Cardiac septum (tissue), 1 donor: ENCODE measurements around the gene ITCH. TPM values are rescaled to one million over a fixed set of nuclear protein-coding genes. Genes with fewer than 3 reads are reported as not detected.
A peak's percentile ranks its signal among the peaks of the same experiment; 100 is the strongest.
"Not testable (repeated sequence)": the region's sequence is repeated elsewhere in the genome, so short reads cannot be mapped to it uniquely, and the experiment has no call there.

Experiments used
- DNase-seq: peaks from one replicate; pipeline ENCODE4 v3.0.0-alpha.2; 2020; ENCODE audit warnings: low spot score
- intact Hi-C: fragments of 100-400 bp; cut with DNase I; formaldehyde crosslinking; loops from one replicate; pipeline ENCODE4 v1.14.0; 2022
- total RNA-seq: library from RNA; stranded (reverse); fragmentation: NEBNext Ultra II Directional; extraction: Animal tissue kit (Norgen Biotek cat#: 25700); gene quantifications from one replicate; pipeline ENCODE4 v1.2.1, GENCODE V29; 2021
- donor health status: DM: no; HTN: no; CAD: no.

ITCH gene
- total RNA-seq, 1 donor from 2014 or later: 36.4 TPM

DNA sequence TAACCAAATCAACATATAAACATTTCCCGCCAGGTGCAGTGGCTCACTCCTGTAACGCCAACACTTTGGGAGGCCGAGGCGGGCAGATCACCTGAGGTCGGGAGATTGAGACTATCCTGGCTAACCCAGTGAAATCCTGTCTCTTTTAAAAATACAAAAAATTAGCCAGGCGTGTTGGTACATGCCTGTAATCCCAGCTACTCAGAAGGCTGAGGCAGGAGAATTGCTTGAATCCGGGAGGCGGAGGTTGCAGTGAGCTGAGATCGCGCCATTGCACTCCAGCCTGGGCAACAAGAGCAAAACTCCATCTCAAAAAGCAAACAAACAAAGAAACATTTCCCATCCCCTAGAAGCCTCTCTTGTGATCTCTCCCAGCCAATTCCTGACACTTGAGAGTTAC, 22.3 kb upstream of the ITCH start:
- intact Hi-C loops, DNase-seq: not testable (repeated sequence)

DNA sequence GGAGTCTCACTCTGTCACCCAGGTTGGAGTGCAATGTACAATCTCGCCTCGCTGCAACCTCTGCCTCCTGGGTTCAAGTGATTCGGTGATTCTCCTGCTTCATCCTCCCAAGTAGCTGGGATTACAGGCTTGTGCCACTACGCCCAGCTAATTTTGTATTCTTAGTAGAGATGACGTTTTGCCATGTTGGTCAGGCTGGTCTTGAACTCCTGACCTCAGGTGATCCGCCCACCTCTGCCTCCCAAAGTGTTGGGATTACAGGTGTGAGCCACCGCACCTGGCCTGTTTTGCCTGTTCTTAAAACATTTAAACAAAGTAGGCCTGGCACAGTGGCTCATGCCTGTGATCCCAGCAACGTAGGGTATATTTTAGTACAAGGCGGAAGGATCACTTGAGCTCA, 21.9 kb upstream of the ITCH start:
- intact Hi-C loops, DNase-seq: not testable (repeated sequence)

DNA sequence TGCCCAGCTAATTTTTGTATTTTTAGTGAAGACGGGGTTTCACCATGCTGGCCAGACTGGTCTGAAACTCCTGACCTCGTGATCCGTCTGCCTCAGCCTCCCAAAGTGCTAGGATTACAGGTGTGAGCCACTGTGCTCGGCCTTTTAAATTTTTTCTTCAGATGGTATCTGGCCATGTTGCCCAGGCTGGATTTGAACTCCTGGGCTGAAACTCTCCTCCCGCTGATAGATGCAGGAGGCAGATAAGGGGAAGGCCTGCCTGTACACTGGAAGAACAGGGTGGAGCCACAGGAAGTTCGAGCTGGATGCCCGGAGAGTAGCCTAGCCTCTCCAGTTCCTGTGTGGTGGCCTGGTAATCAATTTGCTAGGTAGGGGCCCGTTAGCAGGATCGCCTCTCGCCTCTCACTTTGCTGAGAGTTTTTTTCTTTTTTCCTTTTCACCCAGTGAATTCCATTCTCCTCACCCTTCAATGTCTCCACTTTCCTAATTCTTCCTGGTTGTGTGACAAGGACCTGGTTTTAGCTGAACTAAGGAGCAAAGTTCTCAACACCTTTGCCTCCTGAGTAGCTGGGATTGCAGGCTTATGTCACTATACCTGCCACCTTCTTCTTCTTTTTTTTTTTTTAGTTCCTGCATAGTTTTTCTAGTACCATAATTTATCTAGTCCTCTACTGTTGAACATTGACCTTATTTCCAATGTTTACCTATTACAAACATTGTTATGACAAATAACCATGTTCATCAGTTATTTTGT, 19.4 kb upstream of the ITCH start:
- intact Hi-C loops: no loop called here
- DNase-seq: no peak

DNA sequence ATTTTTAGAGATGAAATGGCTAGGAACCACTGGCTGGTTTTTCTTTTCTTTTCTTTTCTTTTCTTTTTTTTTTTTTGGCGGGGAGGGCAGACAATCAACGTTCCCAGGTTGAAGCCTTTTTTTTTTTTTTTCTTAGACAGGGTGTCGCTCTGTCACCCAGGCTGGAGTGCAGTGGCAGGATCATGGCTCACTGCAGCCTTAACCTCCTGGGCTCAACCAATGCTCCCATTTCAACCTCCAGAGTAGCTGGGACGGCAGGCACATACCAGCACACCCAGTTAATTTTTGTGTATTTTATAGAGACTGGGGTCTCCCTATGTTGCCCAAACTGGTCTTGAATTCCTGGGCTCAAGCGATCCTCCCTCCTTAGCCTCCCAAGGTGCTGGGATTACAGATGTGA, 18.8 kb upstream of the ITCH start:
- intact Hi-C loops: no loop called here
- no peak for DNase-seq

DNA sequence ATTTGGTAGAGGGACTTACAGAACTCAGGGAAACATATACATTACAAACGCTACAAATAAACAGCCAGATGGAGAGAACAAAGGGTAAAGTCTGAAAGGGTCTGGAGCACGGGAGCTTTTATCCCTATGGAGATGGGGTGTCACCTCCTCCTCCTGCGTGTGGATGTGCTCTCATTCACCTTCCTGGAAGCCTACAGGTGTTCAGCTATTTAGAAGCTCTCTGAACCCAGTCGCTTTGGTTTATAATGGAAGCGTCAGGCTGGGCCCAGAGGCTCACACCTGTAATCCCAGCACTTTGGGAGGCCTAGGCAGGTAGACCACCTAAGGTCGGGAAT, 17.7 kb upstream of the ITCH start:
- DNase-seq: no peak
- intact Hi-C loops: no loop called here

DNA sequence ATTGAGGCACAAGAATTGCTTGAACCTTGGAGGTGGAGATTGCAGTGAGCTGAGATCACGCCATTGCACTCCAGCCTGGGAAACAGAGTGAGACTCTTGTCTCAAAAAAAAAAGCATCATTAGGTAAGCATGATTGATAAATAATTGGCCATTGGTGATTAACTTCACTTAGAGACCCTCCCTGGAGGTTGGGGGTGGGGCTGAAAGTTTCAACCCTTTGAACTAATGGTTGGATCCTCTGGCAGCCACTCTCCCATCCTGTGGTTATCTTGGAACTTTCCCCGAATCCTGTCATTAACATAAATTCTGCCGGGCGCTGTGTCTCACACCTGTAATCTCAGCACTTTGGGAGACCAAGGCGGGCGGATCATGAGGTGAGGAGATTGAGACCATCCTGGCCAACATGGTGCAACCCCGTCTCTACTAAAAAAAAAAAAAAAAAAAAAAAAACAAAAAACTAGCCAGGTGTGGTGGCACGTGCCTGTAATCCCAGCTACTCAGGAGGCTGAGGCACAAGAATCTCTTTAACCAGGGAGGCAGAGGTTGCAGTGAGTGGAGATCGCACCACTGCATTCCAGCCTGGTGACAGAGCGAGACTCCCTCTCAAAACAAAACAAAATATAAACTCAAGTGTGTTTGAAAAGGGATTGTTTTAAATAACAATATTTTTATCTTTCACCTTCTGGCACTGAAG, 17.1 kb upstream of the ITCH start:
- intact Hi-C loops, DNase-seq: not testable (repeated sequence)

DNA sequence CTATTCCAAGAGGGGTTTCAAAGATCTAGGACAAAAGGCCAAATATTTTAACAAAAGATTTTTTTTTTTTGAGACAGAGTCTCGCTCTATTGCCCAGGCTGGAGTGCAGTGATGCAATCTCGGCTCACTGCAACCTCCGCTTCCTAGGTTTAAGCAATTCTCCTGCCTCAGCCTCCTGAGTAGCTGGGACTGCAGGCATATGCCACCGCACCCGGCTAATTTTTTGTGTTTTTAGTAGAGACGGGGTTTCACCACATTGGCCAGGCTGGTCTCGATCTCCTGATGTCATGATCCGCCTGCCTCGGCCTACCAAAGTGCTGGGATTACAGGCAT, 16.6 kb upstream of the ITCH start:
- DNase-seq, intact Hi-C loops: not testable (repeated sequence)

DNA sequence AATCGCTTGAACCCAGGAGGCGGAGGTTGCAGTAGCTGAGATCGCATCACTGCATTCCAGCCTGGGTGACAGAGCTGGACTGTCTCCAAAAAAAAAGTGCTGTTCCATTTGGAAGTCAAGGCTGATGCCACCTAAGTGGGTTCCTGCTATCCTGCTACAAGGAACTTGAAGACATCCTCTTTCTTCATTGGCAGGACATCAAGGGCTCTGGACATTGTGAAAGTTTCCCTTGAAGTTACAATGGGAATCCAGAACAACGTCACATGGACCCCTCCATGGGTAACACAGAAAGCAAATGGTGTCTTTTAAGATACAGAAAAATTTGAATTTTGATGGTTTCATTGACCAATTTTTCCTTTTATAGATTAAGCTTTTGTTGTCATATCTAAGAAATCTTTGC, 15.5 kb upstream of the ITCH start:
- intact Hi-C loops: no loop called here
- DNase-seq: no peak

DNA sequence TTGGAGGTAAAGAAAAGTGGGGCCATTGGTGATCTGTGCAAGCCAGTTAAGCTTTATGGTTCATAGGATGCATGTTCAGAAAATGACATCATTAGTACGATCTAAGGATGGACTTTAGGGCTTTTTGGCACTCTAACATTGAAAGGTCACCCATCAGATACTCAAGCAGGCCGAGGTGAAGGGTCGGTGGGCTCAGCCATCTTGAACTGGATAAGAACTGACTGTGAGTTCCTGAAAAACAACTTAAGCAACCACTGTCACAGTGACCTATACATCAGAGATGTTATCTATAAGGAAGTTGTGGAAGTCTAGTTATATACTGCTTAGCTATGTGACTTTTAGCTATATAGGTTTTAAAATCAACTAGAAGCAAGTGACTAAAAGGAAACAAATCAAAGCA, 13.0 kb upstream of the ITCH start:
- intact Hi-C loops: no loop called here
- no peak for DNase-seq

DNA sequence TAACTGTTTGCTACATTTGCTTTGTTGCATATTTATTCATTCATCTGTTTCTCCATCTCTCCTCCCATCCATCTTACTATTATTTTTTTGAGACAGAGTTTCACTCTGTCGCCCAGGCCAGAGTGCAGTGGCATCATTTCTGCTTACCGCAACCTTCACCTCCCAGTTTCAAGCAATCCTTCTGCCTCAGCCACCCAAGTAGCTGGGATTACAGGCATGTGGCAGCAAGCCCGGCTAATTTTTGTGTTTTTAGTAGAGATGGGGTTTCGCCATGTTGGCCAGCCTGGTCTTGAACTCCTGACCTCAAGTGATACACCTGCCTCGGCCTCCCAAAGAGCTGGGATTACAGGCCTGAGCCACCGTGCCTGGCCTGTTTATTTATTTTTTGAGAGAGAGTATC, 9.6 kb upstream of the ITCH start:
- intact Hi-C loops: not testable (repeated sequence)

DNA sequence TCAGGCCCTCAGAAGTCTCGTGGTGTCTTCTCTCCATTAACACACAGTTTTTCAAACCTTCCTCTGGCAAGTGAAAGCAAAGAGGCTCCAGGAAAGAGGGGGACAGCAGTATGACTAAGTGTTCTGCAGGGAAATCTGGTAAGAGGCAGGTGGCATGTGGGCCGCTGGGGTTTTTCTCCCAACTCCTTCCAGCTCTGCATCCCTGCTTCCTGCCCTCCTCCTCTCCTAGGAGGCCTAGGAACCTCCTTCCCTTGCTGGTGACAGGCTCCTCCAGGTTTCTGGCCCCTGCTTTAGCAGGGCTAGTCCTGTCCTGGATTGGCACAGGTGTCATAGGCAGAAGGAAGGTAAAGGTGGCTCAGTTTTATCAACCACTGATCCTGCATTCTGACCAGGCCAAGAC, 7.6 kb upstream of the ITCH start:
- intact Hi-C loops: no loop called here
- DNase-seq: peak; percentile 44

More for the DNA sequence above, 9.6 kb upstream of the ITCH start:
- peak; percentile 29 for DNase-seq

DNA sequence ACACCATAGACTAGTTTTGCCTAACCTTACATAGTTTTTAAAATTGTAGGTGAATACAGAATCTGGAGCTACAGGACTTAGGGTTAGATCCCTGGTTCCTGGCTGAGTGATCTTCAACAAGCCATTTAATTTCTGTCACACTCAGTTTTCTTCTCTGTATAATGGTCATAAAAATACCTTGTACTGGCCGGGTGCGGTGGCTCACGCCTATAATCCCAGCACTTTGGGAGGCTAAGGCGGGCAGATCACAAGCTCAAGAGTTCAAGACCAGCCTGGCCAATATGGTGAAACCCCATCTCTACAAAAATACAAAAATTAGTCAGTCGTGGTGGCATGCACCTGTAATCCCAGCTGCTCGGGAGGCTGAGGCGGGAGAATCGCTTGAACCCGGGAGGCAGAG, 3.3 kb upstream of the ITCH start:
- intact Hi-C loops, DNase-seq: not testable (repeated sequence)

DNA sequence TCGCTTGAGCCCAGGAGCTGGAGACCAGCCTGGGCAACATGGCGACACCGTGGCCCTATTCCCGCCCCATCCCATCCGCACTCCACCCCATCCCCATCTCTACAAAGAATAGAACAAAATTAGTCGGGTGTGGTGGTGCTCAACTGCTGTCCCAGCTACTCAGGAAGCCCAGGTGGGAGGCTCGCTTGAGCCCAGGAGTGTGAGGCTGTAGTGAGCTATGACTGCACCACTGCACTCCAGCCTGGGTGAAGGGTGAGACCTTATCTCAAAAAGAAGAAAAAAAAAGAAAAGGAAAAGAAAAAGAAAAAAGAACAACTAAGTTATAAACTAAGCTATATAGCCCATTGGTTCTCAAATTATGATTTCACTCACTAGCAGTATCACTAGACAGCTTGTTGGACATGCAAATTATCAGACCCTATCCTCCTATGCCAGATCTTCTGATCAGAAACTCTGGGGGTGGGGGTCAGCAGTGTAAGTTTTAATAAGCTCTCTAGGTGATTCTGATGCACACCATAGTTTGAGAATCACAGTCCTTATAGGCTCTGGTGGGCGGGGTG, 491 bp upstream of the ITCH start:
- no peak for DNase-seq
- intact Hi-C loops: loop anchor here (2.0 kb wide), 1 partner anchor 60 kb away; the partner anchor contains the start of gene AHCY

DNA sequence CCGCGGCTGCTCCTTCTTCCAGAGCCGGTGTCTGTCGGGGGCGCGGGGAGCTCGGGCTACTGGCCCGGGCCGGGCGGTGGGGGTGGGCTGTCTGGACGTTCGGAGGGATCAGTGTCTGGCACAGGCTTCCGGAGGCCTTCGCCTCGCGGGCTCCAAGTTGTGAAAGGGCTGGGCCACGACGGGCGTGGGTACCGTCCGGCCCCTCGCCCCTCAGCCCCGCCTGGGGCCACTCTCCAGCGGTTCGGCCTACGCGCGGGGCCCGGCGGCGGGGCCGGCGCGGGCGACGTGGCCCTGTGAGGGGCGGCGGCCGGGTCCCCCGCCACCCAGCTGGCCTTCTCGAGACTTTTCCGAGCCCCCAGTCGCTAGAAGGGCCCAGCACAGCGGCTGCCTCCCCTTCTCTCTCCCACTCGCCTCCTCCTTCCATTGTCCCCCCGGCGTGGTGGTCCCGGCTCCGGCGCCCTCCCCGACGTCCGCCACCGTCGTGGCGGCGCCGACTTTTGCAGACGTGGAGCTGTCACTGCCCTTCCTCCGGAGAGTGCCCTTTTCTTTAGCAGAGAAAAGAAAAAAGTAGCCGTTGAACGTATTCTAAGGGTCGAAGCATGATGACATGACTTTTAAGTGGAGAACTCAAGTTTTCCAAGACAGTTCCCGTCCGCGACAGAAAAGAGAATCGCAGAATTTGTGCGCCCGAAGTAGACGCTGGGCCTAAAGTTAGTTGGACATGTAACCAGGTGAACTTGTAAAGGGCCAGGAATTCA, 571 bp downstream of the ITCH start:
- no peak for DNase-seq
- intact Hi-C loops: loop anchor here (2.0 kb wide), 1 partner anchor 61 kb away; the partner anchor contains the start of gene AHCY

DNA sequence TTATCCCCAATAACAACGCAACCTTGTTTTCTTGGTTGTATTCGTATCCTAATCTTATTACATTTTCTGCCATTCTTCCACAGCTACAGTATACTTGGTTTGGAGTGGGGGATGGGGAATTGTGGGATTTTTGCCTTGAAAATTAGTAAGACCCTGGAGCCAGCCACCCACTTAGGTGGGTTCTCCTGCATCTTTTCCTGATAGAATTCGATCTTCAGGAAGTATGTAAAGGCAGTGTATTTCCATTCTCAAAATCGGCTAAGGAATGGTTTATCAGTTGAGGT, 1.1 kb downstream of the ITCH start:
- DNase-seq: no peak
- intact Hi-C loops: no loop called here

DNA sequence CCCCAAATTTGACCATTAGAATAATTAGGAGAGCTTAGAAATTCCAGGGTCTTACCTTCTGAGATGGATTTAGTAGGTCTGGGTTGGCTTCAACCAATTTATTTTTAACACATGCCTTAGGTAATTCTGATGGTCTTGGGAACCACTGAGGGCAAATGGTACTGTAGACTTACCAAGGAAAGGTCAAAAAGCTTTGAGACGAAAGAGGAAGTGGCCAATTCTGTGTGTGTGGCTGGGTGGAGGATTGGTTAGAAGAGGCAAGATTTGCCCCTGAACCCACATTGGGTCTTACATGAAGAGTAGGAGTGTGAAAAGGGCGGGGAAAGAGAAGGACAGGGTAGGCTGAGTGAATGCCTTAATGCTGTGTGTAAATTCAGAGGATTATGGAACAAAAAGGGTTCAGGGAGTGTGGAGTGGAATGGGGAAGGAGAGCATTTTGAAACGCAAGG, 2.7 kb downstream of the ITCH start:
- no peak for DNase-seq
- intact Hi-C loops: no loop called here

DNA sequence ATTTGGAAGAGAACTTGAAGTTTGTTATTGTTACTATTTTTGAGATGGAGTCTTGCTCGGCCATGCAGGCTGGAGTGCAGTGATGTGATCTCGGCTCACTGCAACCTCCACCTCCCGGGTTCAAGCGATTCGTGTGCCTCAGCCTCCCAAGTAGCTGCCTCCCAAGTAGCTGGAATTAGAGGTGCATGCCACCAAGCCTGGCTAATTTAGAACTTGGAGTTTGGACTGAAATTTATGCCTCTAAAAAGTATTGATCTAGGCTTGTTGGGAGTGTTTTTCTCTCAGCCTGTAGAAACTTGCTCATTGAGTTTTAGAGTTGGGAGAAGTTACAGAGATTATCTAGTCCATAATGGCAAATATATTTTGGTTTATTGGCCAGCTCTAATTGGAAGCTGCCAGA, 4.1 kb downstream of the ITCH start:
- DNase-seq: no peak
- intact Hi-C loops: no loop called here

DNA sequence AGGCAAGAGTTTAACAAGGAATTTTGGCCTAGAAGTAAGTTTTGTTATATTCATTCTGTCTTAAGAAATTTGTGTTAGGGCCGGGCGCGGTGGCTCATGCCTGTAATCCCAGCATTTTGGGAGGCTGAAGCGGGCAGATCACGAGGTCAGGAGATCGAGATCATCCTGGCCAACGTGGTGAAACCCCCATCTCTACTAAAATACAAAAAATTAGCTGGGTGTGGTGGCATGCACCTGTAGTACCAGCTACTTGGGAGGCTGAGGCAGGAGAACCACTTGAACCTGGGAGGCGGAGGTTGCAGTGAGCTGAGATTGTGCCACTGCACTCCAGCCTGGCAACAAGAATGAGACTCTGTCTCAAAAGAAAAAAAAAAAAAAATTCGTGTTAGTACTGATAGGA, 4.8 kb downstream of the ITCH start:
- intact Hi-C loops: not testable (repeated sequence)

DNA sequence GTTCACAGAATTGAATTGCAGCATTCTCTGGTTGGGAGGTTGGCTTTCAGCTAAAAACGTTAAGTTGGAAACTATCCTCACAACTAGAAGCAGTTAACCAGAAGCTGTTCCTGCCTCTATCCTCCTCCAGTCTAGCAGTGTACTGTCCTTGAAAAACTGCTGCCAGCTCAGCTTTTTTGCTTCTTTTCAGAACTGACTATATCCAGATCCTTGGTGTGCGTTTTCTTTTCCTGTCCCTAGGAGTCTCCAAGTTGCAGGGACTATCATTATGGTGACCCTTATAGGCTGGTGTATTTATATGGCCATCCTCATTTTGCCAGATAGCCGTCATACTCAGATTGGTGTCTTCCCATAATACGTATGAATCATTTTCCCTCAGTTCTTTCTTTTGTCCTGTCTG, 5.5 kb downstream of the ITCH start:
- intact Hi-C loops: no loop called here
- no peak for DNase-seq

More for the DNA sequence above, 4.8 kb downstream of the ITCH start:
- not testable (repeated sequence) for DNase-seq

DNA sequence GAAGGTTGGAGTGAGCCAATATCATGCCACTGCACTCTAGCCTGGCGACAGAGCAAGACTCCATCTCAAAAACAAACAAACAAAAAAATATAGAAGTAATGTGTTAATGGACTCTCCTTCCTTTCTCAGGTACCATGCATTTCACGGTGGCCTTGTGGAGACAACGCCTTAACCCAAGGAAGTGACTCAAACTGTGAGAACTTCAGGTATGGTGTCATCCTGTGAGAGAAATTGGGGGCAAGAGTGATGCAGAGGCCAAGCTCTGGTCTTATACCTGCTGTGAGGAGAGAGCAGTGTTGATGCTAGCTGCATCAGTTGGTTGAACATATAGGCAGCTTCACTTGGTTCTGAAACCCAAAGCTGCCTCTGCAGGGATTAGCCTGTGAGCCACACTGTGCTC, 6.2 kb downstream of the ITCH start:
- DNase-seq: no peak
- intact Hi-C loops: no loop called here

DNA sequence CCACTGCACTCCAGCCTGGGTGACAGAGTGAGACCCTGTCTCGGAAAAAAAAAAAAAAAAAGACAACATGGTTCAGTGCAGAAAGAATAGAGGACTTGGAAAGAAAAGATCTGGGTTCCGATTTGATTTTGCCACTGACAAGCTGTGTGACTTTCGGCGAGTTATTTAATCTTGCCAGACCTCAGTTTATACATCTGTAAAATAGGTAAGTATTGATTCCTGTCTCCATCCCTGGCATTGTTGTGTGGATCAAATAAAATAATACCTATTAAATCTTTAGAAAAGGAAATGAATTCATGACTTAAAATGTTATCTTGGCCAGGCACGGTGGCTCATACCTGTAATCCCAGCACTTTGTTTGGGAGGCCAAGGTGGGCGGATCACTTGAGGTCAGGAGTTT, 7.0 kb downstream of the ITCH start:
- intact Hi-C loops: no loop called here

More for the DNA sequence above, 7.0 kb downstream of the ITCH start:
- no peak for DNase-seq
